ENCODE results near the gene OR10A4. TPM values are rescaled to one million over a fixed set of nuclear protein-coding genes. Genes with fewer than 3 reads are reported as not detected.

Gene OR10A4
- total RNA-seq, 6 experiments from 2014 or later, result not detected

DNA sequence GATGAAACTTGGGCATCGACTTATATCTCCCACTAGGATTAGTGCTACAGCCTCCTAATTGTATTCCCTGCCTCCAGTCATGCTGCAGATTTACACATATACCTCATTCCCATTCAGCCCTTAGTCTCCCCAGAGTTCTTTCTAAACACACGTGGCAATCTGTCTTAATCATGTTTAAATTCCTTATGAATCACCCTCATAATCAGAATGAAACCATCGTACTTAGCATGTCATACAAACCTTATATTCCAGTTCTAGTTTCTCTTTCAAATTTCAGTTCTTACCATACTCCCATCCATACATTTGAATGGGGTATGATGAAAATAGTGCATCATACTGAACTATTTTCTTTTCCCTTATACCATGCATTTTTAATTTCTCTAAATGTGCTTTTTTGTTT is 19.6 kb upstream of the OR10A4 start:
- Mint-ChIP-seq H3K27me3 (ENCODE audit: insufficient read depth) (peaks cover 2% of the 10 kb centered on the region; the same call in 1 of the 2 replicates), H3K27ac (peak overlapping the region; percentile 2; the same call in 1 of the 2 replicates)
- no peak for DNase-seq

DNA sequence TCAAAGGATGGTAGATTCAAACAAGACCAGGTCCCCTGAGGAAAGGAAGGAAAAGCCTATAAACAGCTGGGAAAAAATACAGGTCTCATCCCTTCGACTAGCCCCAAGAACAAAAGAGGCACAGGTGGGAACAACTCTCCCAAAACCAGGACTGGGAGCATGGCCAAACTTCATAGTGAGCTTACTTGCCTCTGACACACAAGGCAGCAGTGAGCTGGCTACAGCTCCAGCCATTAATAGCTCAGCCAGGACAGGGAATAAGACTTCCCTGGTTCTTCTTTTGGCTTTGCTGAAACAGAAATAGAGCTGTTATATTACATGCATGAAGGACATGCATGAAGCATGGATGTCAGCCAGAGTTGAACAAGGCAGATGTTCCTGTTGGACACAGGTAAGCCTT is 13.5 kb upstream of the OR10A4 start, which contains the start of gene OR10A2:
Gene OR10A2 (plus strand): TSS at position 97 of the 400 bp plus-strand sequence. CDS start 6,698 bp downstream, outside the sequence.
- Mint-ChIP-seq H3K27me3 (ENCODE audit: insufficient read depth) (peaks cover 3% of the 10 kb centered on the region; the same call in 1 of the 2 replicates), H3K4me1 (ENCODE audit: low read depth) (peaks cover 7% of the 10 kb centered on the region; the same call in 1 of the 2 replicates), H3K36me3 (ENCODE audit: low read depth) (no peaks in the 10 kb centered on the region), H3K27ac (no peak within 1 kb of the TSS), H3K4me3 (no peak within 1 kb of the TSS), H3K9me3 (peaks cover 8% of the 10 kb centered on the region)
- TF ChIP-seq, protein P1, sequence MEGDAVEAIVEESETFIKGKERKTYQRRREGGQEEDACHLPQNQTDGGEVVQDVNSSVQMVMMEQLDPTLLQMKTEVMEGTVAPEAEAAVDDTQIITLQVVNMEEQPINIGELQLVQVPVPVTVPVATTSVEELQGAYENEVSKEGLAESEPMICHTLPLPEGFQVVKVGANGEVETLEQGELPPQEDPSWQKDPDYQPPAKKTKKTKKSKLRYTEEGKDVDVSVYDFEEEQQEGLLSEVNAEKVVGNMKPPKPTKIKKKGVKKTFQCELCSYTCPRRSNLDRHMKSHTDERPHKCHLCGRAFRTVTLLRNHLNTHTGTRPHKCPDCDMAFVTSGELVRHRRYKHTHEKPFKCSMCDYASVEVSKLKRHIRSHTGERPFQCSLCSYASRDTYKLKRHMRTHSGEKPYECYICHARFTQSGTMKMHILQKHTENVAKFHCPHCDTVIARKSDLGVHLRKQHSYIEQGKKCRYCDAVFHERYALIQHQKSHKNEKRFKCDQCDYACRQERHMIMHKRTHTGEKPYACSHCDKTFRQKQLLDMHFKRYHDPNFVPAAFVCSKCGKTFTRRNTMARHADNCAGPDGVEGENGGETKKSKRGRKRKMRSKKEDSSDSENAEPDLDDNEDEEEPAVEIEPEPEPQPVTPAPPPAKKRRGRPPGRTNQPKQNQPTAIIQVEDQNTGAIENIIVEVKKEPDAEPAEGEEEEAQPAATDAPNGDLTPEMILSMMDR (IDR thresholded peaks at IDR 0.05), result no peak
- peak; percentile 6 for DNase-seq

More for the DNA sequence above, 19.6 kb upstream of the OR10A4 start:
- TF ChIP-seq, protein P1 (IDR thresholded peaks at IDR 0.05), result no peak
- H3K9me3 Mint-ChIP-seq, result peaks cover 10% of the 10 kb centered on the region
- H3K4me1 Mint-ChIP-seq (ENCODE audit: low read depth), result peaks cover 14% of the 10 kb centered on the region
- H3K4me3 Mint-ChIP-seq, result peak overlapping the region; percentile 15
- no peaks in the 10 kb centered on the region for H3K36me3 Mint-ChIP-seq (ENCODE audit: low read depth)

DNA sequence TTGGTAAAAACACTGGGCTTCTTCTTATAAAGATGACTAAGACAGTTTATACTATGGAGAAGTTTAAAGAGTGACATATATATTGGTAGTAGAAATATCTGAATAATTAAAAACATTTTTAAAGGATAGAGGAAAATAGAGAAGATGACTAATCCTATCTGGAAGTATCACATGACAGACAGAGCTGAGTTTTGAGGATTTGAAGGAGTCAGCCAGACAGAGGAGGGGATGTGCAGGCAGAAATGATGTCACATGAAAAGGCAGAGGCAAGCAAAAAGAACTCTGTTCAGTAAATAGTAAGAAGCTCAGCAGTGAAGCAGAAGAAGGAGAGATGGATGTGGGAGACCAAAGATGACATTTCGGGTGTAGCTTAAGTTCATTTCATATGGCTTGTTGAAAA is 12.0 kb upstream of the OR10A4 start:
- Mint-ChIP-seq H3K36me3 (ENCODE audit: low read depth) (no peaks in the 10 kb centered on the region), H3K4me3 (no peak overlapping the region), H3K4me1 (ENCODE audit: low read depth) (peaks cover 7% of the 10 kb centered on the region; the same call in 1 of the 2 replicates), H3K9me3 (peaks cover 8% of the 10 kb centered on the region), H3K27ac (no peak overlapping the region), H3K27me3 (ENCODE audit: insufficient read depth) (peaks cover 3% of the 10 kb centered on the region; the same call in 1 of the 2 replicates)
- no peak for DNase-seq
- TF ChIP-seq, protein P1 (IDR thresholded peaks at IDR 0.05), result no peak

DNA sequence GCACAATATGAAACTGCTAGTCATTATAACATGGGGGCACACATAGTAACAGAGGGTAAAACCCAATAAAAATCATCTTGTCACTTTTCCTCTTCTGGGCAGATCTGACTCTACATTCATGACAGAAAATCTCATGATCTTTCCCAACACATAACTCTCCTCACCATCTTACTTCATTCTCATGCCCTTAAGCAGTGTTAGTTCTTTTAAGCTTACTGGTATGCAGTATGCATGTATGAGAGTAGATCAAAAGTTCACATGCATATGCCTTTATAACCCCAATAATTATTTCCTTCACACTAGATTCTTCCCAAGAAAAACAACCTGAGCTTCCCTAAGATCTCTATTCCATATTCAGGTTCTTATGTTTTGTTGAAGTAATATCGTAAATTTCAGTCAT is 5.1 kb upstream of the OR10A4 start:
- Mint-ChIP-seq H3K4me1 (ENCODE audit: low read depth) (no peaks in the 10 kb centered on the region), H3K27ac (no peak overlapping the region), H3K36me3 (ENCODE audit: low read depth) (no peaks in the 10 kb centered on the region; the same call in 1 of the 2 replicates), H3K4me3 (no peak overlapping the region), H3K27me3 (ENCODE audit: insufficient read depth) (peaks cover 2% of the 10 kb centered on the region; the same call in 1 of the 2 replicates), H3K9me3 (no peaks in the 10 kb centered on the region)
- DNase-seq, result no peak
- TF ChIP-seq, protein P1 (IDR thresholded peaks at IDR 0.05), result no peak

- Mint-ChIP-seq H3K36me3 (ENCODE audit: low read depth) (no peaks in the 10 kb centered on the region; the same call in none of the 2 replicates), H3K27me3 (ENCODE audit: insufficient read depth) (peaks cover 2% of the 10 kb centered on the region; the same call in 1 of the 2 replicates), H3K27ac (no peak overlapping the region), H3K9me3 (peaks cover 8% of the 10 kb centered on the region), H3K4me3 (no peak overlapping the region), H3K4me1 (ENCODE audit: low read depth) (no peaks in the 10 kb centered on the region)
- TF ChIP-seq, protein P1 (IDR thresholded peaks at IDR 0.05), result no peak
- no peak for DNase-seq
Observed at GRCh38 chr11:6875761-6876160, 664 bp upstream of the OR10A4 start.
